Measurements from ENCODE around the gene CYP46A1. TPM values are rescaled to one million over a fixed set of nuclear protein-coding genes. Genes with fewer than 3 reads are reported as not detected.
"Not testable (repeated sequence)": the region's sequence is repeated elsewhere in the genome, so short reads cannot be mapped to it uniquely, and the experiment has no call there.

The CYP46A1 gene
- total RNA-seq, 1 donor from 2014 or later: 3.6 TPM

DNA sequence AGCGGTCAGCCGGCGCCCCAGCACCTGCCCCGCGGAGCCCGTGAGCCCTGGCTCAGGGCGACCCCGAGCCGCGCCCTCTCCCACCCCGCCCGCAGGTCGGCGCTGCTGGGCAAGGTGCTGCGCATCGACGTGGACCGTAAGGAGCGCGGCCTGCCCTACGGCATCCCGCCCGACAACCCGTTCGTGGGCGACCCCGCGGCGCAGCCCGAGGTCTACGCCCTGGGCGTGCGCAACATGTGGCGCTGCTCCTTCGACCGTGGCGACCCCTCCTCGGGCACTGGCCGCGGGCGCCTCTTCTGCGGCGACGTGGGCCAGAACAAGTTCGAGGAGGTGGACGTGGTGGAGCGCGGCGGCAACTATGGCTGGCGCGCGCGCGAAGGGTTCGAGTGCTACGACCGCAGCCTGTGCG is 24.8 kb upstream of the CYP46A1 start:
- Mint-ChIP-seq H3K9me3 (no peaks in the 10 kb centered on the region), H3K36me3 (ENCODE audit: low read depth) (no peaks in the 10 kb centered on the region), H3K4me1 (peaks cover 29% of the 10 kb centered on the region), H3K27ac (ENCODE audit: unreplicated experiment) (no peak overlapping the region), H3K27me3 (ENCODE audit: low read depth) (peaks cover 28% of the 10 kb centered on the region), H3K4me3 (no peak overlapping the region)
- no peak for TF ChIP-seq CTCF (conservative IDR thresholded peaks at IDR 0.05)
- no peak for DNase-seq (ENCODE audit: low read depth, low spot score)

DNA sequence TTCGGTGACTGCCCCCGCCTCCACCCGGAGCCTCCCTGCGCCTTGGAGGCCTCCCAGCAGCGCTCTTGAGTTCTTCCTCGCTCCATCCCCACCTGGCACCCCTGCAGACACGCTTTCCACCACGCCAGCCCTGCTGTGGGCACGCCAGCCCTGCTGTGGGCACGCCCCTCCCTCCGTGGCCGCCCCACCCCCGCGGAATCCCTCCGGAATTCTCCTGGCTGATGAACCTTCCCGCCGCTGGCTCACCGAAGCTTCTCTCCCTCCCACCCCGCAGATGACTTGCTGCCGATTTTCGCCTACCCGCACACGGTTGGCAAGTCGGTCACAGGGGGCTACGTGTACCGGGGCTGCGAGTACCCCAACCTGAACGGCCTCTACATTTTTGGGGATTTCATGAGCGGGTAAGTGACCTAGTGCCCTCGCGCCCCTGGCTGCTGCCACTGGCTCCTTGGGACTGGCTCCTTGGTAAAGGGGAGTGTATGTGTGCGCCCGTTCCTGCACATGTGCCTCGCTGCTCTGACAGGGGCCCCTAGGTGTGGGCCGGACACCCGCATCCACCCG is 24.0 kb upstream of the CYP46A1 start:
- Mint-ChIP-seq H3K27me3 (ENCODE audit: low read depth) (peaks cover 28% of the 10 kb centered on the region), H3K4me1 (peaks cover 35% of the 10 kb centered on the region), H3K27ac (ENCODE audit: unreplicated experiment) (no peak overlapping the region)

GRCh38 chr14:99660794-99661193 is 23.3 kb upstream of the CYP46A1 start:
- Mint-ChIP-seq H3K36me3 (ENCODE audit: low read depth) (no peaks in the 10 kb centered on the region), H3K27ac (ENCODE audit: unreplicated experiment) (no peak overlapping the region)
- DNase-seq (ENCODE audit: low read depth, low spot score): no peak

More for the DNA sequence above, 24.0 kb upstream of the CYP46A1 start:
- no peak for DNase-seq (ENCODE audit: low read depth, low spot score)
- H3K4me3 Mint-ChIP-seq: no peak overlapping the region
- no peaks in the 10 kb centered on the region for H3K9me3 Mint-ChIP-seq
- no peak for TF ChIP-seq CTCF (conservative IDR thresholded peaks at IDR 0.05)
- no peaks in the 10 kb centered on the region for H3K36me3 Mint-ChIP-seq (ENCODE audit: low read depth)

DNA sequence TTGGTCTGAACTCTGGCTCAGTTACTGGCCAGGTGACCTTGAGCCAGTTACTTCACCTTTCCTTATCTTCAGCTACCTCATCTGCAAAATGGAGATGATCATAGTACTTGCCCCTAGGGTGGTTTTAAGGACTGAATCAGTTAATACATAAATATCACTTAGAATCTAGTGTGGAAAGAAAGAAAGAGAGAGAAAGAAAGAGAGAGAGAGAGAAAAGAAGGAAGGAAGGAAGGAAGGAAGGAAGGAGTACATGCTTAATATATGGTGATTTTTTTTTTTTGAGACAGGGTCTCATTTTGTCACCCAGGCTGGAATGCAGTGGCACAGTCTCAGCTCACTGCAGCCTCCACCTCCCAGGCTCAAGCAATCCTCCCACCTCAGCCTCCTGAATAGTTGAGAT is 22.9 kb upstream of the CYP46A1 start:
- not testable (repeated sequence) for H3K36me3 Mint-ChIP-seq (ENCODE audit: low read depth); H3K4me3 Mint-ChIP-seq; DNase-seq (ENCODE audit: low read depth, low spot score); H3K9me3 Mint-ChIP-seq
- Mint-ChIP-seq H3K27me3 (ENCODE audit: low read depth) (peaks cover 28% of the 10 kb centered on the region), H3K27ac (ENCODE audit: unreplicated experiment) (peak overlapping the region; percentile 19), H3K4me1 (peaks cover 45% of the 10 kb centered on the region)

More at GRCh38 chr14:99660794-99661193, 23.3 kb upstream of the CYP46A1 start:
- no peaks in the 10 kb centered on the region for H3K9me3 Mint-ChIP-seq
- TF ChIP-seq CTCF (conservative IDR thresholded peaks at IDR 0.05): no peak
- peaks cover 41% of the 10 kb centered on the region for H3K4me1 Mint-ChIP-seq
- H3K4me3 Mint-ChIP-seq: no peak overlapping the region
- peaks cover 28% of the 10 kb centered on the region for H3K27me3 Mint-ChIP-seq (ENCODE audit: low read depth)

DNA sequence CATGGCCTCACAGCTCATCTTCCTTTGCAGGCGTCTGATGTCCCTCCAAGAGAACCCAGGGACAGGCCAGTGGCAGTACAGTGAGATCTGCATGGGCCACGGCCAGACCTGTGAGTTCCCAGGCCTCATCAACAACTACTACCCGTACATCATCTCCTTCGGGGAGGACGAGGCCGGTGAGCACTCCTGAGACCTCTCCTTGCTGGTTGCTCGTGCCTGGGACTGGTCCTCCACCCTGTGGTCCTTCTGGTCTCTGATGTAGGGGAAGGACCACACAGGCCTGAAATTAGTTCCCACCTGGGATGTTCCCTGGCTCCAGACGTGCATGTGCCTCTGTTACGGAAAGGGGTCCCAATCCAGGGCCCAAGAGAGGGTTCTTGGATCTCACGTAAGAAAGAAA is 21.3 kb upstream of the CYP46A1 start:
- Mint-ChIP-seq H3K4me3 (peak overlapping the region; percentile 41), H3K9me3 (no peaks in the 10 kb centered on the region), H3K27me3 (ENCODE audit: low read depth) (peaks cover 24% of the 10 kb centered on the region), H3K27ac (ENCODE audit: unreplicated experiment) (peak overlapping the region; percentile 62), H3K36me3 (ENCODE audit: low read depth) (no peaks in the 10 kb centered on the region), H3K4me1 (peaks cover 51% of the 10 kb centered on the region)
- no peak for DNase-seq (ENCODE audit: low read depth, low spot score)
- TF ChIP-seq CTCF (conservative IDR thresholded peaks at IDR 0.05): no peak

GRCh38 chr14:99663386-99664057 is 20.6 kb upstream of the CYP46A1 start:
- Mint-ChIP-seq H3K4me3 (peak overlapping the region; percentile 65), H3K9me3 (no peaks in the 10 kb centered on the region), H3K27me3 (ENCODE audit: low read depth) (peaks cover 17% of the 10 kb centered on the region), H3K27ac (ENCODE audit: unreplicated experiment) (no peak overlapping the region), H3K36me3 (ENCODE audit: low read depth) (no peaks in the 10 kb centered on the region), H3K4me1 (peaks cover 52% of the 10 kb centered on the region)
- TF ChIP-seq CTCF (conservative IDR thresholded peaks at IDR 0.05): no peak
- no peak for DNase-seq (ENCODE audit: low read depth, low spot score)
